GM20431 (cell line): ENCODE results near the gene DCAF4.
"Not testable (repeated sequence)": the region's sequence is repeated elsewhere in the genome, so short reads cannot be mapped to it uniquely, and the experiment has no call there.

Source experiments
- in situ Hi-C: fragments of 300-500 bp; cut with MseI, MboI; formaldehyde crosslinking; loops from one replicate; pipeline ENCODE4 v1.15.0; 2020; ENCODE audit warnings: low sequenced_read_pairs; ENCODE audit not compliant: unreplicated experiment

Gene DCAF4

DNA sequence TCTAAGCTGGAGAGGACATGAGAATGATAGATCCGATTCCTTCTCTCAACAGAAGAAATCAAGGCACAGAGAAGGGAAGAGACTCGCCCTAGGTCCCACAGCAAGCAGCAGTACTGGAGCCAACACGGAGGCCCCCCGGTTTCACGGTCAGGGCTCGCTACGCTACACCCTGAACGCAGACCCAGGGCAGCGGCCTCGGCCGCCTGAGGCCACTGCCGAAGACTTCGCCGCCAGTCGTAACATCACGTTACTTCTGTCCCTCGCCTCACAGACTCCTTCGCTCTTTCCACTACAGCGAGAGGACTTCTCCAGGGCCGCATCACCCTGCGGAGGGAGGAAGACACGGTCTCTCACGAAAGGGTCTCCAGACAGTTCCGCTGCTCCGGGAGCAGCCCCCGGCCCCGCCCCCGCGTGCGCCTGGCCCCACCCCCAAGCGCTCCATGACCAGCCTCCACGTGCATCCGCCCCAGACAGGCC lies 411 bp upstream of the DCAF4 start:
- in situ Hi-C loops: no loop called here

DNA sequence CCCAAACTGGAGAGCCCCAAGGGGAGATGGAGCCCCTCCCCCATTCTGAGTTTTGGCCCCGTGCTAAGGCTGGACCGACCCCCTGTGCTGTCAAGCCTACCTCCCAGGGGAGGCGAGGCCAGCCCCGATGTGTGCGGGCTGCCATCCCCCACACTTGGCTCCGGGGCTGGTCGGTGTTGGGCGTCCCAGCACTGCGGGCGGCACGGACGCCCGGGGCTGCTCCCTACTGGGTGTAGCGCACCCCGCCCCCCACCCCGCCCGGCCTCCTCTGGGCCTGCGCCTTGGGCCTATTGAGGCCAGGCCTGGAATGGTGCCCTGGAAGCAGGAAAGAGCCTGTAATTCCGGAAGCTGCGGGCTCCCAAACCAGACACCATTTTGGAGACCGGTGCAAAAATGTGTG lies 2.6 kb downstream of the DCAF4 start:
- in situ Hi-C loops: no loop called here

GRCh38 chr14:72929316-72930080 lies 3.2 kb downstream of the DCAF4 start:
- in situ Hi-C loops: no loop called here

DNA sequence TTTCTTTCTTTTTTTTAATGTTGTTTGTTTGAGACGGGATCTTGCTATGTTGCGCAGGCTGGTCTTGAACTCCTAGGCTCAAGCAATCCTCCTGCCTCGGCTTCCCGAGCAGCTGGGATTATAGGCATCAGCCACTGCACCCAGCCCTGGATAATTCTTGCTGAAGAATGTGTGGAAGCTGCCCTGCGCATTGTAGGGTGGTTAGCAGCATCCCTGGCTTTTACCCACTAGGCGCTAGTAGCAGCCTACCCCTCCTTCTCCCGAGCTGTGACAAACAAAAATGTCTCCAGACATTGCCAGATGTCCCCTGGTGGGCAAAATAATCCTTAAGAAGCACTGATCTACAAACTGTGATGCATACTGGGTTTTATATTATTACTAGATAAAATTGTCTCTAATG lies 6.6 kb downstream of the DCAF4 start:
- in situ Hi-C loops: no loop called here

- in situ Hi-C loops: no loop called here
Observed at GRCh38 chr14:72939630-72940029, 13.4 kb downstream of the DCAF4 start.

DNA sequence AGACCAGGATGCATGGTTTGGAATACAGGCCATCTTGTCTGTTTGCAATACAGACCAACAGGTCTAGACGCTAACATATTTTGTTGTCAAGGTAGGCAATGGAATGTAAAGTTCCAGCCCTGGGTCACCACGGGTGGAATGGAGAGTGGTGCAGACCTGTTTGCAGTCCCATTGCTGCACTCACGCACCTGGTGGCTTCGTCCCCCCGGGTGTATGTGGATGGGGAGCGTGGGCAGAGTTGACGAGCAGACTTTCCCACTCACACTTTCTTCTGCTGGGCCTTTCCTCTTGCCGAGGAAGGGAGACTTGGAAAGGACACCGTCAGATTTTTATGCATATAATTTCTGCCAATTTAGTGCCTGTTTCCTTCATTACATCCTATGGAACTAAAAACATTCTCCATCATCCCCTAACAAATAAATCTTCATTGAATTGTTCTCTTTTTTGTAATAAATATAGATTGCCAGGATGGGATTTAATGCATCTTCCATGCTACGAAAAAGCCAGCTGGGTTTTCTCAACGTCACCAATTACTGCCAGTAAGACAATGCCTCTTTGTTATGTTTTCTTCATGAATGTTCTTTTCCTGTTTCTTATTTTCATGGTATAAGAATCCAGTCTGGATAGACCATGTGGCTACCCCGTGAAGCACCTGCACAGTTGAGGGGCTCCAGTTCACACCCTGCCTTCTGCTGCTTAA lies 15.2 kb downstream of the DCAF4 start:
- in situ Hi-C loops: no loop called here

DNA sequence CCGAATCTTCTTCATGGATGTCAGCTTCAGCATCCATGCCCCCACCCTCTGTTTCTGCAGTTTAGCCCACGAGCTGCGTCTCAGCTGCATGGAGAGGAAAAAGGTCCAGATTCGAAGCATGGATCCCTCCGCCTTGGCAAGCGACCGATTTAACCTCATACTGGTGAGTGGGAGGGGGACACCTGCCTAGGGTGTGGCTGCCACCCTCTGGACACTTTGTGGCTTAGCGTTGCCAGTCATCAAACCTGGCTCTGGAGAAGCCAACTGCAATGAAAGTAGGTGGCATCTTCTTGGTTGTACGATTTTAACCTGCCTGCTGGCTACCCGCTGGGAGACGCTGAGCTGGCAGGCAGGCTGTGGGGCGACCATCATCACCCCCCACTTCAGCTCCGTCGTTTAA lies 16.7 kb downstream of the DCAF4 start:
- in situ Hi-C loops: no loop called here

- in situ Hi-C loops: no loop called here
Observed at GRCh38 chr14:72943876-72944430, 17.7 kb downstream of the DCAF4 start.

DNA sequence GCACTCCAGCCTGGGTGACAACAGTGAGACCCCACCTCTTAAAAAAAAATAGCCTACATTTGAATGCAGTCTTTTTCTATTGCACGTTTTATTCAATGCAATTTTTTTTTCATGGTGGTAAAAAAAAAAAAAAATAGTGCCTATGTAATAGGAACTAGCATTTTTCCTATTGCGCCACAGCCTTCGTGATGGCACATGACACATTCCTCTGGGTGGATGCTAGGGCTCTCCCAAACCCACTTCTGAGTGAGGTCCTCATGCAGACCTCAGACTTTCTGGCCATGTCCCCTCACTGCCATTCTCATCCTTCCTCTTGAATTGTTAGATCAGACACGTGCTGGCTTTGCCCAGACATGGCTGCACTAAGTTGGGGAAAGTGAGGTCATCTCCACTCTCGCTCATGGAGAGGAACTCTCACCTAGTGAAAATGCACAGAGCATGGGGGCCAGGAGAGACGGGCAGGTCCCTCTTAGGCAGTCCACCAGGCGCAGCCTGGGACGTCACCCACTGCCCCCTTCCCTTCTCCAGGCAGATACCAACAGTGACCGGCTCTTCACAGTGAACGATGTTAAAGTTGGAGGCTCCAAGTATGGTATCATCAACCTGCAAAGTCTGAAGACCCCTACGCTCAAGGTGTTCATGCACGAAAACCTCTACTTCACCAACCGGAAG lies 19.2 kb downstream of the DCAF4 start:
- in situ Hi-C loops: no loop called here

DNA sequence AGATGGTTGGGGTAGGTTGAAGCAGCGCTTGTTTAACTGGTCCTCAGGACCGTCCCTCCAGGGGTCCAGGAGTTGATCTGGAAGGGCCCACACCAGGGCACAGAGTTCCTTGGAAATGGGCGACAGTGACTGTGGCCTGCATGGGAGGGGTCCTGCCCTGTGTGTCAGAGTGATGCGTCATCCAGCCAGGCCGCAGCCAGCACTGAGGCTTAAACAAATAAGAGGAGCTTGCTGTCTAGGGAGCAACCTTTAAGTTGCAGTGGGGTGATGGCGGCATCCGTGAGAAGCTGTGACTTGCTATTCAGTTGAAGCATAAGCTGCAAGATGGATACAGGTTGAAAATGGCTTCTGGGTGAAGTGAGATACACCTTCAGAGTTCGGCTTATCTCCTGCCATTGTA lies 20.2 kb downstream of the DCAF4 start:
- in situ Hi-C loops: no loop called here

- in situ Hi-C loops: no loop called here
Observed at GRCh38 chr14:72947366-72948160, 21.3 kb downstream of the DCAF4 start.

GRCh38 chr14:72948481-72949138 lies 22.3 kb downstream of the DCAF4 start:
- in situ Hi-C loops: no loop called here

DNA sequence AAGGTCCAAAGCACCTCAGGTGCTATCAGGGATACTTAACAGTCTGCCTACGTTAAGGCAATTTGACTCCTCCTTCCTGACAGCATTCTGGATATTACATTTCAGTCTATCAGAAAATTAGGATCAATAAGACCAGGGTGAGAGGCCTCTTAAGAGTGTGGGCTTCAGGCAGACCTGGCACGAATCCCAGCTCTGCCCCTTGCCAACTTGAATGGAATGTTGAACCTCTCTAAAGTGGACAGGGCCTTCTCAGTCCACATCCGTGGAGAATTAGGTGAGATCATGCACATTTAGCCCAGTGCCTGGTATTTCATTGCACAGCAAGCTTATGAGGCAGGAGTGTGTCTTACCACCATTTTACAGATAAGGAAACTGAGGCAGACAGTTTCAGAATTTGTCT lies 25.9 kb downstream of the DCAF4 start:
- in situ Hi-C loops: no loop called here

DNA sequence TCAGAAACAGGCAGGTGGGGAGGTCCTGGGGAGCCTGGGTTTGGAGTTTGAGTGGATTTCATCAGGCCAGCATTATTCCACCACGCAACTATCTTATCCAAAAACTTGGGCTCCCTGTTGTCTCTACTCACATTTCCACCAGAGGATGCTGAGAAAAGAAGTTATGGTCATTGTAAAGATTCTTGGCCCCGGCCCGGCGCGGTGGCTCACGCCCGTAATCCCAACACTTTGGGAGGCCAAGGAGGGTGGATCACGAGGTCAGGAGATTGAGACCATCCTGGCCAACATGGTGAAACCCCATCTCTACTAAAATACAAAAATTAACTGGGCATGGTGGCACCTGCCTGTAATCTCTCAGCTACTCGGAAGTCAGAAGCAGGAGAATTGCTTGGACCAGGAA lies 30.5 kb downstream of the DCAF4 start:
- in situ Hi-C loops: not testable (repeated sequence)

- in situ Hi-C loops: no loop called here
Observed at GRCh38 chr14:72957213-72957612, 30.9 kb downstream of the DCAF4 start.

GRCh38 chr14:72958548-72958947 lies 32.3 kb downstream of the DCAF4 start:
- in situ Hi-C loops: no loop called here

GRCh38 chr14:72961016-72961415 lies 34.8 kb downstream of the DCAF4 start:
- in situ Hi-C loops: not testable (repeated sequence)

- in situ Hi-C loops: no loop called here
Observed at GRCh38 chr14:72961579-72962335, 35.5 kb downstream of the DCAF4 start.

- in situ Hi-C loops: not testable (repeated sequence)
Observed at GRCh38 chr14:72962336-72962754, 36.1 kb downstream of the DCAF4 start.
